ENCODE measurements around the gene OR56A5.

GRCh38 chr11:6002202-6002699 is 34.0 kb upstream of the OR56A5 start:
- no peak for TF ChIP-seq CTCF (IDR thresholded peaks at IDR 0.05; ENCODE audit: extremely low read depth in 1 of 2, insufficient read depth in 1 of 2, low read depth in 1 of 2, low read length in 2 of 2)
- TF ChIP-seq EZH2 (IDR thresholded peaks at IDR 0.05; ENCODE audit: borderline replicate concordance, low read depth, low read length, severe bottlenecking) = no peak

All from endothelial cell of umbilical vein (primary cell).